Memory B cell (primary cell): ENCODE results near the gene MTOR.
"Not testable (repeated sequence)": the region's sequence is repeated elsewhere in the genome, so short reads cannot be mapped to it uniquely, and the experiment has no call there.

ENCODE experiments used
- ATAC-seq: fragments of 150-1000 bp; cut with Tn5 transposase; 2 replicates; pipeline ENCODE4 v1.10.0; 2021; ENCODE audit warnings: low read depth, mild to moderate bottlenecking, moderate library complexity
- DNase-seq, 2 donors: peaks; one replicate each; pipeline ENCODE4 v3.0.0; 2022; ENCODE audit warnings: low spot score in 2 of 2
- H3K27ac Mint-ChIP-seq: one replicate; pipeline ENCODE4 v1.8.0; 2022; ENCODE audit warnings: mild to moderate bottlenecking, moderate library complexity, mixed read lengths
- H3K27me3 Mint-ChIP-seq: one replicate; pipeline ENCODE4 v1.8.0; 2022; ENCODE audit warnings: mixed read lengths
- H3K36me3 Mint-ChIP-seq: one replicate; pipeline ENCODE4 v1.8.0; 2022; ENCODE audit warnings: mild to moderate bottlenecking, mixed read lengths
- H3K4me1 Mint-ChIP-seq: one replicate; pipeline ENCODE4 v1.8.0; 2022; ENCODE audit warnings: mixed read lengths
- H3K4me3 Mint-ChIP-seq: one replicate; pipeline ENCODE4 v1.8.0; 2022; ENCODE audit warnings: mild to moderate bottlenecking, moderate library complexity, mixed read lengths
- H3K9me3 Mint-ChIP-seq: one replicate; pipeline ENCODE4 v1.8.0; 2022; ENCODE audit warnings: mixed read lengths

Gene MTOR

GRCh38 chr1:11267350-11268337 is 5.3 kb upstream of the MTOR start:
- H3K9me3 Mint-ChIP-seq, H3K27me3 Mint-ChIP-seq, H3K36me3 Mint-ChIP-seq, ATAC-seq, H3K27ac Mint-ChIP-seq, H3K4me1 Mint-ChIP-seq, DNase-seq, H3K4me3 Mint-ChIP-seq: not testable (repeated sequence)

- Mint-ChIP-seq H3K4me3 (no peak overlapping the region), H3K27me3 (no peaks in the 10 kb centered on the region), H3K9me3 (no peaks in the 10 kb centered on the region), H3K36me3 (no peaks in the 10 kb centered on the region), H3K4me1 (peaks cover 5% of the 10 kb centered on the region), H3K27ac (no peak overlapping the region)
- no peak for ATAC-seq
- no peak for DNase-seq
Observed at GRCh38 chr1:11266268-11267074, 4.1 kb upstream of the MTOR start.

GRCh38 chr1:11256299-11256698 is 6.1 kb downstream of the MTOR start:
- no peak for ATAC-seq
- no peak for DNase-seq
- Mint-ChIP-seq H3K9me3 (no peaks in the 10 kb centered on the region), H3K4me1 (peaks cover 3% of the 10 kb centered on the region), H3K36me3 (peaks cover 28% of the 10 kb centered on the region), H3K27ac (no peak overlapping the region), H3K4me3 (no peak overlapping the region), H3K27me3 (no peaks in the 10 kb centered on the region)

GRCh38 chr1:11253226-11253625 is 9.1 kb downstream of the MTOR start:
- Mint-ChIP-seq H3K36me3 (peaks cover 35% of the 10 kb centered on the region), H3K4me3 (no peak overlapping the region), H3K27me3 (no peaks in the 10 kb centered on the region), H3K9me3 (no peaks in the 10 kb centered on the region), H3K4me1 (peaks cover 4% of the 10 kb centered on the region), H3K27ac (peak overlapping the region; percentile 2)
- DNase-seq (no peak), ATAC-seq (no peak)

DNA sequence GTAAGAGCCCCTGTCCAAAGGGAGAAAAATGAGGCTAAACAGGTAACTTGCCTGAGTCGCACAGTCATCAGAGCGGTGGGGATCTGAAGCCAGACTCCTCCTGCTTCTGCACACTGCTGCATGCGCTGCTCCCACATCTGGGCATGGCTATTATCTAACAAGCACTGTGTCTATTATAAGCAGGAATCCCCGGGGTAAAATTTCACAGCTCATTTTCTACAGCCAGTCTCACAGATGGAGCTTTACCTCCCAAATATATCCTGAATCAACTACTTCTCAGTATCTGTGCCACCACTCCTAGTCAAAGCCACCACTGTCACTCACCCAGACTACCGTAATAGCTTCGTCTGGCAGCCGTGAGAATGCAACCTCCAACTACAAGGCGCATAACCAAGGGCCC is 9.8 kb downstream of the MTOR start:
- Mint-ChIP-seq H3K36me3 (peaks cover 35% of the 10 kb centered on the region), H3K4me1 (peaks cover 4% of the 10 kb centered on the region), H3K9me3 (no peaks in the 10 kb centered on the region), H3K27ac (no peak overlapping the region), H3K4me3 (no peak overlapping the region), H3K27me3 (no peaks in the 10 kb centered on the region)
- no peak for ATAC-seq
- no peak for DNase-seq

- no peak overlapping the region for H3K4me3 Mint-ChIP-seq
- H3K27me3 Mint-ChIP-seq, result no peaks in the 10 kb centered on the region
- H3K36me3 Mint-ChIP-seq, result peaks cover 23% of the 10 kb centered on the region
- no peak for DNase-seq
- peaks cover 2% of the 10 kb centered on the region for H3K4me1 Mint-ChIP-seq
- no peak for ATAC-seq
- no peak overlapping the region for H3K27ac Mint-ChIP-seq
- H3K9me3 Mint-ChIP-seq, result no peaks in the 10 kb centered on the region
Observed at GRCh38 chr1:11248169-11248568, 14.2 kb downstream of the MTOR start.

DNA sequence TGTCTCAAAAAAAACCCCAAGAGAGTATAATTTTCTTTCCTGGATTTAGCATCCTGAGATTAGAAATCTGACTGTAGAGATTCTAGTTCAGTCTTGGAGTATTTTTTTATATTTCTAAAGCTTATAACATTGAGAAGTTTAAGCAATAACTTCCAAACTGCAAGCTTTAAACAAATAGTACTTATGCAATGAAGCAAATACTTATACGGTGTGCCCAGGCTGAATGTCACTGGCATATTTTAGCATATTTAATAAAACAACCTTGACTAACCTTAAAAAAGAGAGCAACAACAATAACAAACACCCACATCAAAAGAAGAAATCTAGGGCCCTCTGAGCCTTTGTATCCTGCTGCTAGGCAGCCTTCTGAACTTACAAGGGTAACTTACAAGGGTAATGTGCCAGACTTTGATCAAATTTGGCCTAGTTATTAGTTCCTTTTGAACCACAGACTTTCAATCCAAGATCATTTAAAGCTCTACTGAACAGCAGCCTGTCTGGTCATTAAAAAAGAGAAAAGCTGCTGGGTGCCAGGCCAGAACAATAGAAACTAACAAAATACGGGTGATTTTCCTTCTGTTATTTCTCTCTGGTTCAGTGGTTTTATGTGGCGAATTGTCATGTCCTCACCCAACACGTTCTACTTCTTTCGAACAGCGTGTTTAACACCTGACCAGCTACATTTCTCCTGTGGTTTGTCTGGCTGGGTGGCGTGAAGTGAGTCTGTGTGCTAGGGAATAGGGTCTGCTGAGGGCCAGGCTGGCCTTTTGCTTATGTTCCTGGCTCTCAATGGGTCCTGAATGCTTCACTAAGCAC is 16.2 kb downstream of the MTOR start:
- H3K4me1 Mint-ChIP-seq, result peaks cover 7% of the 10 kb centered on the region
- ATAC-seq, result no peak

GRCh38 chr1:11245248-11245647 is 17.1 kb downstream of the MTOR start:
- DNase-seq (no peak), ATAC-seq (no peak)
- peaks cover 6% of the 10 kb centered on the region for H3K4me1 Mint-ChIP-seq
- H3K9me3 Mint-ChIP-seq, result no peaks in the 10 kb centered on the region
- peaks cover 16% of the 10 kb centered on the region for H3K36me3 Mint-ChIP-seq
- H3K4me3 Mint-ChIP-seq, result no peak overlapping the region
- no peaks in the 10 kb centered on the region for H3K27me3 Mint-ChIP-seq
- no peak overlapping the region for H3K27ac Mint-ChIP-seq

More for the DNA sequence above, 16.2 kb downstream of the MTOR start:
- H3K4me3 Mint-ChIP-seq, result no peak overlapping the region
- peaks cover 23% of the 10 kb centered on the region for H3K36me3 Mint-ChIP-seq
- H3K27ac Mint-ChIP-seq, result peak overlapping the region; percentile 25
- no peak for DNase-seq
- H3K9me3 Mint-ChIP-seq, result no peaks in the 10 kb centered on the region
- no peaks in the 10 kb centered on the region for H3K27me3 Mint-ChIP-seq

DNA sequence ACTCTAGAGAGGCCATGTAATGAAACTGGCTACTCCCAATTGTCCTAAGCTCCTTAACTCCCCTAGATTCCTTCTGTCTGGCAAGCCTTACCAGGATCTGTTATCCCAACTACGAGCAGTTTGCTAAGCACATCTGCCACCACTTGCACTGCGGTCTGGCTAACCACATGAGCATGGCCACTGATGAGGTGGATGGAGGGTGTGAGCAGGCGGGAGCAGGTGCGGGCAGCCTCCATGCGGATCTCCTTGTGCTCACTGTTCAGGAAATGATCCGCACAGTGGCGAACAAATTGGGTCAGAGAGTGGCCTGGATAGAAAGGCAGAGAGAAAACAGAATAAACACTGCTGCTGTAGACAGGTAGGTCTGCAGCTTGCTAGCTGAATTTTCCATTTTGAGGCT is 24.0 kb downstream of the MTOR start:
- Mint-ChIP-seq H3K9me3 (no peaks in the 10 kb centered on the region), H3K27me3 (no peaks in the 10 kb centered on the region), H3K4me1 (peaks cover 15% of the 10 kb centered on the region), H3K27ac (no peak overlapping the region), H3K36me3 (peaks cover 33% of the 10 kb centered on the region), H3K4me3 (no peak overlapping the region)
- no peak for DNase-seq
- ATAC-seq, result no peak

GRCh38 chr1:11237356-11237755 is 25.0 kb downstream of the MTOR start:
- Mint-ChIP-seq H3K9me3 (no peaks in the 10 kb centered on the region), H3K36me3 (peaks cover 38% of the 10 kb centered on the region), H3K27ac (peak overlapping the region; percentile 47), H3K27me3 (no peaks in the 10 kb centered on the region), H3K4me1 (peaks cover 15% of the 10 kb centered on the region), H3K4me3 (no peak overlapping the region)
- DNase-seq (no peak), ATAC-seq (no peak)

DNA sequence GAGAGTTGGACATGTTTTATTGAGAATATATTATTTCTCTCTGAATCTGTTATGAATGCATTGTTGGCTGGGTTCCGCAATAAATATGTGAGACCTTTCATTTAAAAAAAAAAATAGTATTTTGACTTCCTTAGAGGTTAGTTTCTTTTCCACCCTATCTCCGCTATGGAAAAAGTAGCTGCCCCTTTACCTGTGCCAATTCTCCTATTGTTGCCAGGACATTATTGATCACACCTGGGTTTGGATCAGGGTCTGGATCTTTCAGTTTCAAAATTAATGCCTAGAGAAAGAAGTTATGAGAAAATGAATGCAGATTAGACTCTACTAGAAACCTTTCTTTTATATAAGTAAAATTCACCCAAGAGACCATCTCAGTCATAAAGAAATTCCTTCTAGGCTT is 29.1 kb downstream of the MTOR start:
- ATAC-seq (no peak), DNase-seq (no peak)
- Mint-ChIP-seq H3K4me1 (peaks cover 27% of the 10 kb centered on the region), H3K4me3 (no peak overlapping the region), H3K27ac (no peak overlapping the region), H3K27me3 (no peaks in the 10 kb centered on the region), H3K36me3 (peaks cover 51% of the 10 kb centered on the region), H3K9me3 (no peaks in the 10 kb centered on the region)

DNA sequence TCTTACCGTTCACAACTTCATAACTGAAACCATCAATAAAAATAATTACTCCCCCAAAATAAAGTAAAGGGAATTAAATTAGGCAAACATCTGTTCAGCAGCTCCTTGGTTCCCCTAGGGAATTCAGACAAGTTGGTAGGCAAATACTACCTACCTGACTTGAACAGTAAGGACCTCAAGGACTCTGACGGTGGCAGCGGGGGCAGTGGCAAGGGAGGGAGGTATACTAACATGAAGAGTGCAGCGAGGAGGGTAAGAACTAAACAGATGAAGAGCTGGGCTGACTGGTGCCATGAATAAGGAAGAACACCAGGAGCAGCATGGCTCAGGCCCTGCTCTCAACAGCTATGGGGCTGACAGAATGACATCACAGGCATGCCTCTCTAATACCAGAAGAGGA is 33.1 kb downstream of the MTOR start:
- Mint-ChIP-seq H3K27me3 (no peaks in the 10 kb centered on the region), H3K9me3 (no peaks in the 10 kb centered on the region), H3K27ac (peak overlapping the region; percentile 82), H3K4me3 (peak overlapping the region; percentile 7), H3K4me1 (peaks cover 38% of the 10 kb centered on the region), H3K36me3 (peaks cover 53% of the 10 kb centered on the region)
- peak; percentile 63 for ATAC-seq
- DNase-seq, result no peak

GRCh38 chr1:11227106-11228077 is 35.0 kb downstream of the MTOR start:
- DNase-seq (peak in 1 of 2 donors; percentile 8), ATAC-seq (peak; percentile 89)
- Mint-ChIP-seq H3K36me3 (peaks cover 45% of the 10 kb centered on the region), H3K27me3 (no peaks in the 10 kb centered on the region), H3K4me3 (peak overlapping the region; percentile 75), H3K27ac (peak overlapping the region; percentile 82), H3K4me1 (peaks cover 39% of the 10 kb centered on the region), H3K9me3 (no peaks in the 10 kb centered on the region)
